ENCODE results near the gene ZFP36L2.
A peak's percentile ranks its signal among the peaks of the same experiment; 100 is the strongest.

Gene ZFP36L2

DNA sequence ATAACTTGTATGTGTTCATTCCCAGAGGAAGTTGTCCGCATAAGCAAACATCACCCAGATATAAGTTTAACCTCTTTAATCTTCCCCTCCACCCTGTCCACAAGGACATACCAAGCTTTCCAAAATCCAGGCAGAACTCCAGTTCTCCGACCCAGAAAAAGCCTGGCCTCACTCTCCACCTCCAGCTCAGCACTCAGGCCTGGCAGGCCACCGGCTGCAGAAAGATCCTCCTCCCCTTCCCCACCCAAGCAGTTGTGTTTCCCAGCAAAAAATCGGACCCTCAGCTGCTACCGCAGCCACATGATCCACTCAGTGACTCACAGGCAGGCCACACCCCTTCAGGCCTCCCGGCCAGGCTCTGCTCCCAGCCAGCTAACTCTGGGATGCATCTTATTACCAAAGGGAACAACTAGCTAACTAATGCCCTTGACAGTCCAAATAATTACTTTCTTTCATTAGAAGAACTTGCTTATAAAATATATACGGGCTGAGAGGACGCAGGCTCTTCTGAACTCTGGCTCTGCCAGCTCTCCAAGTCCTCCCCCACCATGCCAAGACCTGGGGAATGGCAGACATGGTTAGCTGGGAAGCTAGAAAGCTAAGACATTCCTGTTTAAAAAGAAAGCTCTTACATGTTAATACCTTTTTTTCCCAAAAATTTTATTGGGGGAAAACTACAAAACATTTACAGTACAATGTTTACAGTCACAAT, 4.5 kb downstream of the ZFP36L2 start:
- Histone ChIP-seq H3K4me1 (ENCODE audit: control insufficient read depth, insufficient read depth, low read length) (peaks cover 27% of the 10 kb centered on the region), H3K4me3 (ENCODE audit: low read depth, low read length) (no peak overlapping the region), H3K9me3 (ENCODE audit: control insufficient read depth, insufficient read depth, low read depth, low read length) (no peaks in the 10 kb centered on the region), H3K36me3 (ENCODE audit: control insufficient read depth in 2 of 2, insufficient read depth in 1 of 2, low read length in 2 of 2) (peaks cover 3 to 34% of the 10 kb centered on the region in 2 experiments; a peak in 1 of 3 replicates), H3K27ac (ENCODE audit: extremely low read depth, low read depth, low read length) (peak overlapping the region; percentile 92)
- CTCF ChIA-PET, result interaction anchor here (0.5 to 5.3 kb wide), 7 partner anchors 11 to 383 kb away, joined by 3 to 21 read pairs (median 4); no protein-coding TSS in a partner anchor
- POLR2A ChIA-PET, result interaction anchor here (1.0 to 2.4 kb wide), 7 partner anchors 42 to 411 kb away, joined by 3 to 10 read pairs (median 5); no protein-coding TSS in a partner anchor
- TF ChIP-seq ZNF623 (tag by site-specific recombination; IDR thresholded peaks at IDR 0.05) (no peak), ZNF501 (tag by site-specific recombination; IDR thresholded peaks at IDR 0.05) (0 out of 2 replicates have a peak, but pooled peaks have one; percentile 31), SP2 (tag by site-specific recombination; IDR thresholded peaks at IDR 0.05) (peak; percentile 56), ZNF335 (tag by site-specific recombination; conservative IDR thresholded peaks at IDR 0.05) (peak; percentile 22; the same call in 1 of the 2 replicates), SP3 (tag by site-specific recombination; IDR thresholded peaks at IDR 0.05) (peak; percentile 73), BCL11A (tag by site-specific recombination; IDR thresholded peaks at IDR 0.05; ENCODE audit: low read depth) (0 out of 2 replicates have a peak, but pooled peaks have one; percentile 23), ZNF19 (tag by site-specific recombination; IDR thresholded peaks at IDR 0.05; ENCODE audit: low read depth) (no peak), GLIS2 (tag by site-specific recombination; IDR thresholded peaks at IDR 0.05) (peak; percentile 65), ZXDB (tag by site-specific recombination; IDR thresholded peaks at IDR 0.05) (peak; percentile 51; the same call in 1 of the 2 replicates), ZNF2 (tag by site-specific recombination; IDR thresholded peaks at IDR 0.05) (0 out of 2 replicates have a peak, but pooled peaks have one; percentile 24), ZNF223 (tag by site-specific recombination; IDR thresholded peaks at IDR 0.05) (no peak), ZNF560 (tag by site-specific recombination; IDR thresholded peaks at IDR 0.05; ENCODE audit: borderline replicate concordance) (no peak), OSR2 (tag by site-specific recombination; IDR thresholded peaks at IDR 0.05) (no peak), EGR2 (tag by site-specific recombination; IDR thresholded peaks at IDR 0.05; ENCODE audit: low read depth) (no peak), KLF10 (tag by site-specific recombination; IDR thresholded peaks at IDR 0.05) (peak; percentile 82), ZNF629 (tag by site-specific recombination; IDR thresholded peaks at IDR 0.05) (peak; percentile 28; the same call in 1 of the 2 replicates), ZNF155 (tag by site-specific recombination; IDR thresholded peaks at IDR 0.05) (no peak)
- TF ChIP-seq, protein P1, sequence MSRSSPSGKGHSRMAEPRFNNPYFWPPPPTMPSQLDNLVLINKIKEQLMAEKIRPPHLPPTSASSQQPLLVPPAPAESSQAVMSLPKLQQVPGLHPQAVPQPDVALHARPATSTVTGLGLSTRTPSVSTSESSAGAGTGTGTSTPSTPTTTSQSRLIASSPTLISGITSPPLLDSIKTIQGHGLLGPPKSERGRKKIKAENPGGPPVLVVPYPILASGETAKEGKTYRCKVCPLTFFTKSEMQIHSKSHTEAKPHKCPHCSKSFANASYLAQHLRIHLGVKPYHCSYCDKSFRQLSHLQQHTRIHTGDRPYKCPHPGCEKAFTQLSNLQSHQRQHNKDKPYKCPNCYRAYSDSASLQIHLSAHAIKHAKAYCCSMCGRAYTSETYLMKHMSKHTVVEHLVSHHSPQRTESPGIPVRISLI (tag by site-specific recombination; IDR thresholded peaks at IDR 0.05), result peak; percentile 97
- TF ChIP-seq, protein P2, sequence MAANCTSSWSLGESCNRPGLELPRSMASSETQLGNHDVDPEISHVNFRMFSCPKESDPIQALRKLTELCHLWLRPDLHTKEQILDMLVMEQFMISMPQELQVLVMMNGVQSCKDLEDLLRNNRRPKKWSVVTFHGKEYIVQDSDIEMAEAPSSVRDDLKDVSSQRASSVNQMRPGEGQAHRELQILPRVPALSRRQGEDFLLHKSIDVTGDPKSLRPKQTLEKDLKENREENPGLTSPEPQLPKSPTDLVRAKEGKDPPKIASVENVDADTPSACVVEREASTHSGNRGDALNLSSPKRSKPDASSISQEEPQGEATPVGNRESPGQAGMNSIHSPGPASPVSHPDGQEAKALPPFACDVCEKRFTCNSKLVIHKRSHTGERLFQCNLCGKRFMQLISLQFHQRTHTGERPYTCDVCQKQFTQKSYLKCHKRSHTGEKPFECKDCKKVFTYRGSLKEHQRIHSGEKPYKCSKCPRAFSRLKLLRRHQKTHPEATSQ (tag by site-specific recombination; IDR thresholded peaks at IDR 0.05), result no peak
- TF ChIP-seq, protein P3, sequence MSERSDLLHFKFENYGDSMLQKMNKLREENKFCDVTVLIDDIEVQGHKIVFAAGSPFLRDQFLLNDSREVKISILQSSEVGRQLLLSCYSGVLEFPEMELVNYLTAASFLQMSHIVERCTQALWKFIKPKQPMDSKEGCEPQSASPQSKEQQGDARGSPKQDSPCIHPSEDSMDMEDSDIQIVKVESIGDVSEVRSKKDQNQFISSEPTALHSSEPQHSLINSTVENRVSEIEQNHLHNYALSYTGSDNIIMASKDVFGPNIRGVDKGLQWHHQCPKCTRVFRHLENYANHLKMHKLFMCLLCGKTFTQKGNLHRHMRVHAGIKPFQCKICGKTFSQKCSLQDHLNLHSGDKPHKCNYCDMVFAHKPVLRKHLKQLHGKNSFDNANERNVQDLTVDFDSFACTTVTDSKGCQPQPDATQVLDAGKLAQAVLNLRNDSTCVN (tag by site-specific recombination; optimal IDR thresholded peaks at IDR 0.05), result no peak
- TF ChIP-seq, protein P4, sequence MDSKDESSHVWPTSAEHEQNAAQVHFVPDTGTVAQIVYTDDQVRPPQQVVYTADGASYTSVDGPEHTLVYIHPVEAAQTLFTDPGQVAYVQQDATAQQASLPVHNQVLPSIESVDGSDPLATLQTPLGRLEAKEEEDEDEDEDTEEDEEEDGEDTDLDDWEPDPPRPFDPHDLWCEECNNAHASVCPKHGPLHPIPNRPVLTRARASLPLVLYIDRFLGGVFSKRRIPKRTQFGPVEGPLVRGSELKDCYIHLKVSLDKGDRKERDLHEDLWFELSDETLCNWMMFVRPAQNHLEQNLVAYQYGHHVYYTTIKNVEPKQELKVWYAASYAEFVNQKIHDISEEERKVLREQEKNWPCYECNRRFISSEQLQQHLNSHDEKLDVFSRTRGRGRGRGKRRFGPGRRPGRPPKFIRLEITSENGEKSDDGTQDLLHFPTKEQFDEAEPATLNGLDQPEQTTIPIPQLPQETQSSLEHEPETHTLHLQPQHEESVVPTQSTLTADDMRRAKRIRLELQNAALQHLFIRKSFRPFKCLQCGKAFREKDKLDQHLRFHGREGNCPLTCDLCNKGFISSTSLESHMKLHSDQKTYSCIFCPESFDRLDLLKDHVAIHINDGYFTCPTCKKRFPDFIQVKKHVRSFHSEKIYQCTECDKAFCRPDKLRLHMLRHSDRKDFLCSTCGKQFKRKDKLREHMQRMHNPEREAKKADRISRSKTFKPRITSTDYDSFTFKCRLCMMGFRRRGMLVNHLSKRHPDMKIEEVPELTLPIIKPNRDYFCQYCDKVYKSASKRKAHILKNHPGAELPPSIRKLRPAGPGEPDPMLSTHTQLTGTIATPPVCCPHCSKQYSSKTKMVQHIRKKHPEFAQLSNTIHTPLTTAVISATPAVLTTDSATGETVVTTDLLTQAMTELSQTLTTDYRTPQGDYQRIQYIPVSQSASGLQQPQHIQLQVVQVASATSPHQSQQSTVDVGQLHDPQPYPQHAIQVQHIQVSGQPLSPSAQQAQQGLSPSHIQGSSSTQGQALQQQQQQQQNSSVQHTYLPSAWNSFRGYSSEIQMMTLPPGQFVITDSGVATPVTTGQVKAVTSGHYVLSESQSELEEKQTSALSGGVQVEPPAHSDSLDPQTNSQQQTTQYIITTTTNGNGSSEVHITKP (tag by site-specific recombination; IDR thresholded peaks at IDR 0.05), result peak; percentile 83
- TF ChIP-seq, protein P5, sequence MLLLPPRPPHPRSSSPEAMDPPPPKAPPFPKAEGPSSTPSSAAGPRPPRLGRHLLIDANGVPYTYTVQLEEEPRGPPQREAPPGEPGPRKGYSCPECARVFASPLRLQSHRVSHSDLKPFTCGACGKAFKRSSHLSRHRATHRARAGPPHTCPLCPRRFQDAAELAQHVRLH (tag by site-specific recombination; IDR thresholded peaks at IDR 0.05), result peak; percentile 26; the same call in 1 of the 2 replicates
- TF ChIP-seq, protein P6, sequence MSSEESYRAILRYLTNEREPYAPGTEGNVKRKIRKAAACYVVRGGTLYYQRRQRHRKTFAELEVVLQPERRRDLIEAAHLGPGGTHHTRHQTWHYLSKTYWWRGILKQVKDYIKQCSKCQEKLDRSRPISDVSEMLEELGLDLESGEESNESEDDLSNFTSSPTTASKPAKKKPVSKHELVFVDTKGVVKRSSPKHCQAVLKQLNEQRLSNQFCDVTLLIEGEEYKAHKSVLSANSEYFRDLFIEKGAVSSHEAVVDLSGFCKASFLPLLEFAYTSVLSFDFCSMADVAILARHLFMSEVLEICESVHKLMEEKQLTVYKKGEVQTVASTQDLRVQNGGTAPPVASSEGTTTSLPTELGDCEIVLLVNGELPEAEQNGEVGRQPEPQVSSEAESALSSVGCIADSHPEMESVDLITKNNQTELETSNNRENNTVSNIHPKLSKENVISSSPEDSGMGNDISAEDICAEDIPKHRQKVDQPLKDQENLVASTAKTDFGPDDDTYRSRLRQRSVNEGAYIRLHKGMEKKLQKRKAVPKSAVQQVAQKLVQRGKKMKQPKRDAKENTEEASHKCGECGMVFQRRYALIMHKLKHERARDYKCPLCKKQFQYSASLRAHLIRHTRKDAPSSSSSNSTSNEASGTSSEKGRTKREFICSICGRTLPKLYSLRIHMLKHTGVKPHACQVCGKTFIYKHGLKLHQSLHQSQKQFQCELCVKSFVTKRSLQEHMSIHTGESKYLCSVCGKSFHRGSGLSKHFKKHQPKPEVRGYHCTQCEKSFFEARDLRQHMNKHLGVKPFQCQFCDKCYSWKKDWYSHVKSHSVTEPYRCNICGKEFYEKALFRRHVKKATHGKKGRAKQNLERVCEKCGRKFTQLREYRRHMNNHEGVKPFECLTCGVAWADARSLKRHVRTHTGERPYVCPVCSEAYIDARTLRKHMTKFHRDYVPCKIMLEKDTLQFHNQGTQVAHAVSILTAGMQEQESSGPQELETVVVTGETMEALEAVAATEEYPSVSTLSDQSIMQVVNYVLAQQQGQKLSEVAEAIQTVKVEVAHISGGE (tag by site-specific recombination; conservative IDR thresholded peaks at IDR 0.05; ENCODE audit: low read depth), result 0 out of 2 replicates have a peak, but pooled peaks have one; percentile 24
- TF ChIP-seq, protein P7, sequence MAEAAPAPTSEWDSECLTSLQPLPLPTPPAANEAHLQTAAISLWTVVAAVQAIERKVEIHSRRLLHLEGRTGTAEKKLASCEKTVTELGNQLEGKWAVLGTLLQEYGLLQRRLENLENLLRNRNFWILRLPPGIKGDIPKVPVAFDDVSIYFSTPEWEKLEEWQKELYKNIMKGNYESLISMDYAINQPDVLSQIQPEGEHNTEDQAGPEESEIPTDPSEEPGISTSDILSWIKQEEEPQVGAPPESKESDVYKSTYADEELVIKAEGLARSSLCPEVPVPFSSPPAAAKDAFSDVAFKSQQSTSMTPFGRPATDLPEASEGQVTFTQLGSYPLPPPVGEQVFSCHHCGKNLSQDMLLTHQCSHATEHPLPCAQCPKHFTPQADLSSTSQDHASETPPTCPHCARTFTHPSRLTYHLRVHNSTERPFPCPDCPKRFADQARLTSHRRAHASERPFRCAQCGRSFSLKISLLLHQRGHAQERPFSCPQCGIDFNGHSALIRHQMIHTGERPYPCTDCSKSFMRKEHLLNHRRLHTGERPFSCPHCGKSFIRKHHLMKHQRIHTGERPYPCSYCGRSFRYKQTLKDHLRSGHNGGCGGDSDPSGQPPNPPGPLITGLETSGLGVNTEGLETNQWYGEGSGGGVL (tag by site-specific recombination; IDR thresholded peaks at IDR 0.05), result no peak
